Measurements from ENCODE around the gene TSPAN17. TPM values are rescaled to one million over a fixed set of nuclear protein-coding genes. Genes with fewer than 3 reads are reported as not detected.

The TSPAN17 gene
- total RNA-seq, 1 experiment from 2014 or later = 50.1 TPM

GRCh38 chr5:176633598-176633997 is 13.7 kb upstream of the TSPAN17 start (continued):
- no peak for TF ChIP-seq SIN3A (IDR thresholded peaks at IDR 0.05; ENCODE audit: low read depth)

- Histone ChIP-seq H3K79me2 (ENCODE audit: insufficient read depth, low read length) (no peaks in the 10 kb centered on the region), H3K27ac (ENCODE audit: low read depth, low read length) (no peak overlapping the region), H3K4me2 (ENCODE audit: low read length) (no peak overlapping the region), H3K36me3 (ENCODE audit: control insufficient read depth in 1 of 2, insufficient read depth in 2 of 2, low read length in 2 of 2) (no peaks in the 10 kb centered on the region), H3K4me3 (replicated peaks in 1 of 2; ENCODE audit: low read depth in 1 of 2, low read length in 2 of 2) (no peak overlapping the region), H3K4me1 (ENCODE audit: control insufficient read depth in 1 of 2, insufficient read depth in 2 of 2, low read length in 2 of 2) (no peaks in the 10 kb centered on the region; a peak in 1 of 4 replicates), H2AFZ (ENCODE audit: low read depth, low read length, poor library complexity, severe bottlenecking) (no peak overlapping the region), H4K20me1 (ENCODE audit: insufficient read depth) (no peaks in the 10 kb centered on the region), H3K9ac (ENCODE audit: low read length) (no peak overlapping the region), H3K9me2 (ENCODE audit: insufficient read depth) (no peaks in the 10 kb centered on the region), H3K27me3 (ENCODE audit: insufficient read depth, low read length) (peaks cover 5% of the 10 kb centered on the region; the same call in 1 of the 2 replicates), H3K9me3 (ENCODE audit: control insufficient read depth in 1 of 2, insufficient read depth in 1 of 2, low read depth in 1 of 2, low read length in 2 of 2) (no peaks in the 10 kb centered on the region)
- intact Hi-C loops (cut with micrococcal nuclease) = no loop called here
- ATAC-seq (no peak), DNase-seq (ENCODE audit: low read depth, low spot score) (no peak)
- TF ChIP-seq CBX3 (IDR thresholded peaks at IDR 0.05; ENCODE audit: low read depth) (no peak), CTCF (IDR thresholded peaks at IDR 0.05 in 2 of 3, conservative IDR thresholded peaks at IDR 0.05 in 1 of 3; ENCODE audit: borderline replicate concordance in 1 of 3, insufficient read depth in 1 of 3, low read depth in 2 of 3, low read length in 2 of 3) (no peak), ZNF274 (IDR thresholded peaks at IDR 0.05; ENCODE audit: low read depth, low read length) (no peak), ELF1 (IDR thresholded peaks at IDR 0.05; ENCODE audit: borderline replicate concordance, low read depth) (no peak), TCF7L2 (IDR thresholded peaks at IDR 0.05; ENCODE audit: borderline replicate concordance, extremely low read depth, insufficient read depth, insufficient read length) (no peak), YY1 (IDR thresholded peaks at IDR 0.05; ENCODE audit: extremely low read depth, insufficient replicate concordance, low read depth, low read length) (no peak), EZH2phosphoT487 (IDR thresholded peaks at IDR 0.05; ENCODE audit: borderline replicate concordance) (no peak)
- ChIA-PET POLR2A (no interaction called here), CTCF (no interaction called here), RAD21 (ENCODE audit: low non-redundant PET in 1 of 2, low total read pairs in 2 of 2, uncharacterized antibody in 2 of 2, unreplicated experiment in 2 of 2) (no interaction called here)
- no TSS peak for BruUV-seq (replicated peaks)
Observed at GRCh38 chr5:176636426-176636825, 10.9 kb upstream of the TSPAN17 start.

Measured in HCT116 (cell line).